PC-9 (cell line): ENCODE data around the gene CBX7. TPM values are rescaled to one million over a fixed set of nuclear protein-coding genes. Genes with fewer than 3 reads are reported as not detected.
"Not testable (repeated sequence)": the region's sequence is repeated elsewhere in the genome, so short reads cannot be mapped to it uniquely, and the experiment has no call there.

Experiments
- BruUV-seq: library from RNA; stranded (reverse); fragments of 400-500 nt; replicated peaks from 2 replicates; lab custom pipeline; 2021; lab: Mats Ljungman, UMichigan
- CTCF ChIA-PET: fragments of 300-600 bp; sonication (Branson Sonifier 250); formaldehyde crosslinking; loops from one replicate; lab custom pipeline; 2022; ENCODE audit warnings: antibody characterized with exemption; lab: Charles Lee
- POLR2A ChIA-PET: fragments of 300-600 bp; sonication (Branson Sonifier 250); formaldehyde crosslinking; loops from one replicate; lab custom pipeline; 2022; ENCODE audit warnings: antibody characterized with exemption; ENCODE audit not compliant: unreplicated experiment; lab: Charles Lee
- DNase-seq, 2 experiments: peaks; one replicate each; pipeline versions ENCODE4 v3.0.0 to v3.0.0-alpha.2; 2015 to 2022; ENCODE audit warnings: mixed read lengths in 1 of 2
- H2AFZ ChIP-seq: fragments of 200-600 bp; sonication (generic); 2 replicates; pipeline ENCODE4 v1.8.1; 2017; ENCODE audit warnings: antibody characterized with exemption
- H3F3A ChIP-seq: fragments of 200-600 bp; sonication (generic); 2 replicates; pipeline ENCODE4 v1.8.1; 2017; ENCODE audit warnings: antibody characterized with exemption, mild to moderate bottlenecking, low read depth; ENCODE audit not compliant: insufficient read depth
- H3K27ac ChIP-seq: fragments of 200-600 bp; sonication (generic); 2 replicates; pipeline ENCODE4 v1.6.1; 2016; ENCODE audit warnings: mixed run types
- H3K27me3 ChIP-seq: fragments of 200-600 bp; sonication (generic); 2 replicates; pipeline ENCODE4 v1.6.1; 2016; ENCODE audit warnings: low read depth, mixed run types; ENCODE audit not compliant: insufficient read depth
- H3K36me3 ChIP-seq: fragments of 200-600 bp; sonication (generic); 2 replicates; pipeline ENCODE4 v1.6.1; 2016; ENCODE audit warnings: low read depth, mixed run types
- H3K4me1 ChIP-seq: fragments of 200-600 bp; sonication (generic); replicated peaks from 2 replicates; pipeline ENCODE4 v1.6.1; 2016; ENCODE audit warnings: mixed run types; ENCODE audit not compliant: insufficient read depth
- H3K4me2 ChIP-seq: fragments of 200-600 bp; sonication (generic); 2 replicates; pipeline ENCODE4 v1.6.1; 2017; ENCODE audit warnings: mixed run types
- H3K4me3 ChIP-seq: fragments of 200-600 bp; sonication (generic); 2 replicates; pipeline ENCODE4 v1.6.1; 2016; ENCODE audit warnings: mixed run types
- H3K79me2 ChIP-seq: fragments of 200-600 bp; sonication (generic); 2 replicates; pipeline ENCODE4 v1.6.1; 2017; ENCODE audit warnings: low read depth, mixed run types
- H3K9me2 ChIP-seq: fragments of 200-600 bp; sonication (generic); 2 replicates; pipeline ENCODE4 v1.8.1; 2017; ENCODE audit warnings: mild to moderate bottlenecking; ENCODE audit not compliant: insufficient read depth
- H3K9me3 ChIP-seq: fragments of 200-600 bp; sonication (generic); 2 replicates; pipeline ENCODE4 v1.8.1; 2016; ENCODE audit warnings: low read depth; ENCODE audit not compliant: insufficient read depth
- H4K20me1 ChIP-seq: fragments of 200-600 bp; sonication (generic); 2 replicates; pipeline ENCODE4 v1.8.1; 2017; ENCODE audit not compliant: insufficient read depth
- EZH2 ChIP-seq: fragments of 200-600 bp; sonication (generic); IDR thresholded peaks from 2 replicates; pipeline ENCODE4 v1.8.0; 2017; ENCODE audit warnings: antibody characterized with exemption, low read depth
- intact Hi-C: fragments of 100-400 bp; cut with micrococcal nuclease; formaldehyde crosslinking; loops from one replicate; pipeline ENCODE4 v1.10.0; 2022; ENCODE audit not compliant: unreplicated experiment
- total RNA-seq: library from RNA; stranded (reverse); gene quantifications from 2 replicates; pipeline ENCODE4 v1.2.3, GENCODE V29; 2021
- TF ChIP-seq, protein P1 (sequence below): fragments of 200-600 bp; sonication (generic); conservative IDR thresholded peaks from 2 replicates; pipeline ENCODE4 v1.6.1; 2017; ENCODE audit warnings: mixed run types, antibody characterized with exemption, mild to moderate bottlenecking, moderate library complexity

The CBX7 gene
- total RNA-seq, 1 experiment from 2014 or later = 29.1 TPM

DNA sequence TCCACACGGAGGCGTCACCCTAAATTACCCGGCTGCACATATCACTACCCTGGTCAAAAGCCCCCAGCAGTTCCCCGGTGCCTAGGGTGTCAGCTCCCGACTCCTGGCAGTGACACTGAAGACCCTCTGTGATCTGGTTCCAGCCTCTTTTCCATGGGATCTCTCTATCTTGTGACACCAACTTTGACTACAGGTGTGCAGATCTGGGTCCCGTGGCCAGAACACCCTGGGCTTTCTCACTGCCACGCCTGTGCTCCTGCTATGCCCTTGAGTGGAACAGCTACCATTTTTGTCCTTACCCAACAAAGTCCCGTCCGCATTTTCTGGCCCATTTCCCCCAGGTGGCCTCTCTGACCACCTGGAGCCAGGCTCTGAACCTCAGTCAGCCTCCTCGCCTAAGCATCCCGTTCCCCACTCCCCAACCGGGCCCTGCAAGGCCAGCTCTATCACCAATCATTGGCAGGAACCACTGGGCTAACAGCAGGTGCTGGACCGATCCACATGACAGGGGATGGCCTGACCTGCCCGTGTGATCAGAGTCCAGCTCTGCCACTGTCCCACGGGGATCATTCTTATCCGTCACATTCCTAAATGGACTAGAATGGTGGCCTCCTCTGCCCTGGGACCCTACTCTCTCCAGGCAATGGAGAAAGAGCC is 20.7 kb upstream of the CBX7 start:
- ChIA-PET POLR2A (interaction anchor here (0.6 kb wide), 2 partner anchors 62 to 350 kb away, joined by 3 to 4 read pairs; no protein-coding TSS in a partner anchor), CTCF (no interaction called here)
- Histone ChIP-seq H3K27ac (peak overlapping the region; percentile 72), H3K27me3 (no peaks in the 10 kb centered on the region), H3K4me3 (no peak overlapping the region), H2AFZ (no peak overlapping the region), H3K9me3 (no peaks in the 10 kb centered on the region), H3K36me3 (no peaks in the 10 kb centered on the region), H3F3A (peaks cover 60% of the 10 kb centered on the region), H3K4me2 (peak overlapping the region; percentile 74), H3K9me2 (no peaks in the 10 kb centered on the region), H3K4me1 (peaks cover 60% of the 10 kb centered on the region), H3K79me2 (no peaks in the 10 kb centered on the region), H4K20me1 (no peaks in the 10 kb centered on the region)
- TF ChIP-seq EZH2 = no peak
- TF ChIP-seq, protein P1, sequence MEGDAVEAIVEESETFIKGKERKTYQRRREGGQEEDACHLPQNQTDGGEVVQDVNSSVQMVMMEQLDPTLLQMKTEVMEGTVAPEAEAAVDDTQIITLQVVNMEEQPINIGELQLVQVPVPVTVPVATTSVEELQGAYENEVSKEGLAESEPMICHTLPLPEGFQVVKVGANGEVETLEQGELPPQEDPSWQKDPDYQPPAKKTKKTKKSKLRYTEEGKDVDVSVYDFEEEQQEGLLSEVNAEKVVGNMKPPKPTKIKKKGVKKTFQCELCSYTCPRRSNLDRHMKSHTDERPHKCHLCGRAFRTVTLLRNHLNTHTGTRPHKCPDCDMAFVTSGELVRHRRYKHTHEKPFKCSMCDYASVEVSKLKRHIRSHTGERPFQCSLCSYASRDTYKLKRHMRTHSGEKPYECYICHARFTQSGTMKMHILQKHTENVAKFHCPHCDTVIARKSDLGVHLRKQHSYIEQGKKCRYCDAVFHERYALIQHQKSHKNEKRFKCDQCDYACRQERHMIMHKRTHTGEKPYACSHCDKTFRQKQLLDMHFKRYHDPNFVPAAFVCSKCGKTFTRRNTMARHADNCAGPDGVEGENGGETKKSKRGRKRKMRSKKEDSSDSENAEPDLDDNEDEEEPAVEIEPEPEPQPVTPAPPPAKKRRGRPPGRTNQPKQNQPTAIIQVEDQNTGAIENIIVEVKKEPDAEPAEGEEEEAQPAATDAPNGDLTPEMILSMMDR = no peak
- intact Hi-C loops = loop anchor here (5.0 kb wide), 1 partner anchor 1174 kb away; the partner anchor contains the start of gene ADSL
- DNase-seq = no peak
- no TSS peak for BruUV-seq

DNA sequence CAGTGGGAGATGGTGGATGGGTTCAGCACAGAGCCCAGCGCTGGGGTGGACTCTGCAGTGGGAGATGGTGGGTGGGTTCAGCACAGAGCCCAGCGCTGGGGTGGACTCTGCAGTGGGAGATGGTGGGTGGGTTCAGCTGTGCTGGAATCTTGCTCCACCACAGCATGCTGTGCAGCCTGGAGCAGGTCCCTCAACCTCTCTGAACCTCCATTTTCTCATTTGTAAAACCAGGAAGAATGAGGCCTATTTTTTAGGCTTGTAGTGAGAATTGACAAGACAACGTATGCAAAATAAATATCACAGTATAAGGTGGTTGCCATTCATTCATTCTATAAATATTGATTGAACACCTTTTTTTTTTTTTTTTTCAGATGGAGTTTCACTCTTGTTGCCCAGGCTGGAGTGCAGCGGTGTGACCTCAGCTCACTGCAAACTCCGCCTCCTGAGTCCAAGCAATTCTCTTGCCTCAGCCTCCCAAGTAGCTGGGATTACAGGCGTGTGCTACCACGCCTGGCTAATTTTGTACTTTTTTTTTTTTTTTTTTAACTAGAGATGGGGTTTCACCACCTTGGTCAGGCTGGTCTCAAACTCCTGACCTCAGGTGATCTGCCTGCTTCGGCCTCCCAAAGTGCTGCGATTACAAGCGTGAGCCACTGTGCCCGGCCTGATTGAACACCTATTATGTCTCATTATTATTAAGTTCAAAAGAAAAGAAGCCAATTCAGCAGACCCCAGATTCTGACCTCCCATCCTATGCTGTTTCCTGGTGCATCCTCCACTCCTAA is 20.0 kb upstream of the CBX7 start:
- CTCF ChIA-PET = interaction anchor here (0.7 to 1.5 kb wide), 2 partner anchors 126 to 143 kb away, joined by 4 to 7 read pairs; no protein-coding TSS in a partner anchor
- Histone ChIP-seq H3F3A (peaks cover 56% of the 10 kb centered on the region), H3K4me1 (peaks cover 60% of the 10 kb centered on the region)
- H3K36me3 ChIP-seq, H3K4me3 ChIP-seq, BruUV-seq, H2AFZ ChIP-seq, H3K9me2 ChIP-seq, H3K4me2 ChIP-seq, H3K27me3 ChIP-seq, DNase-seq, H3K27ac ChIP-seq, H4K20me1 ChIP-seq, H3K79me2 ChIP-seq, H3K9me3 ChIP-seq: not testable (repeated sequence)
- POLR2A ChIA-PET = interaction anchor here (0.6 kb wide), 4 partner anchors 42 to 865 kb away, joined by 3 to 10 read pairs (median 5); no protein-coding TSS in a partner anchor
- intact Hi-C loops = loop anchor here (5.0 kb wide), 1 partner anchor 1175 kb away; the partner anchor contains the start of gene ADSL

- H3K36me3 ChIP-seq = no peaks in the 10 kb centered on the region
- H4K20me1 ChIP-seq = no peaks in the 10 kb centered on the region
- no peaks in the 10 kb centered on the region for H3K9me2 ChIP-seq
- H3K4me2 ChIP-seq = no peak overlapping the region
- H3K4me1 ChIP-seq = peaks cover 57% of the 10 kb centered on the region
- H3K27ac ChIP-seq = no peak overlapping the region
- H3F3A ChIP-seq = peaks cover 53% of the 10 kb centered on the region
- no TSS peak for BruUV-seq
- no peak overlapping the region for H3K4me3 ChIP-seq
- POLR2A ChIA-PET = interaction anchor here (0.6 kb wide), 5 partner anchors 41 to 865 kb away, joined by 3 to 10 read pairs (median 4); no protein-coding TSS in a partner anchor
- H2AFZ ChIP-seq = no peak overlapping the region
- H3K79me2 ChIP-seq = no peaks in the 10 kb centered on the region
- no peak for TF ChIP-seq EZH2
- intact Hi-C loops = loop anchor here (1.0 to 5.0 kb wide), 3 partner anchors 140 to 1176 kb away; partner anchors contain the start of gene ADSL
- H3K9me3 ChIP-seq = no peaks in the 10 kb centered on the region
- no peak for DNase-seq
- CTCF ChIA-PET = interaction anchor here (0.9 to 2.1 kb wide), 7 partner anchors 112 to 402 kb away, joined by 4 to 11 read pairs (median 5); no protein-coding TSS in a partner anchor
- H3K27me3 ChIP-seq = no peaks in the 10 kb centered on the region
Observed at GRCh38 chr22:39171623-39172264, 19.3 kb upstream of the CBX7 start.
